Activated CD8-positive, alpha-beta memory T cell treated with anti-CD3 and anti-CD28 coated beads for 24 hours (primary cell): Measurements from ENCODE around the gene PPP2R2D.
"Not testable (repeated sequence)": the region's sequence is repeated elsewhere in the genome, so short reads cannot be mapped to it uniquely, and the experiment has no call there.

ENCODE experiments used
- DNase-seq: peaks from one replicate; pipeline ENCODE4 v3.0.0-alpha.2; 2020

Gene PPP2R2D

GRCh38 chr10:131868436-131868835, 32.4 kb upstream of the PPP2R2D start:
- no peak for DNase-seq

- DNase-seq, result no peak
Observed at GRCh38 chr10:131869344-131869743, 31.5 kb upstream of the PPP2R2D start.

- DNase-seq, result no peak
Observed at GRCh38 chr10:131870411-131870810, 30.4 kb upstream of the PPP2R2D start.

- DNase-seq, result no peak
Observed at GRCh38 chr10:131870831-131871672, 29.8 kb upstream of the PPP2R2D start.

- DNase-seq, result no peak
Observed at GRCh38 chr10:131871673-131872005, 29.2 kb upstream of the PPP2R2D start.

- DNase-seq, result no peak
Observed at GRCh38 chr10:131872011-131872826, 28.6 kb upstream of the PPP2R2D start.

GRCh38 chr10:131872827-131873375, 27.9 kb upstream of the PPP2R2D start:
- DNase-seq, result no peak

GRCh38 chr10:131874991-131875451, 25.8 kb upstream of the PPP2R2D start:
- peak; percentile 73 for DNase-seq

- no peak for DNase-seq
Observed at GRCh38 chr10:131875501-131875900, 25.3 kb upstream of the PPP2R2D start.

GRCh38 chr10:131876017-131876416, 24.8 kb upstream of the PPP2R2D start:
- DNase-seq, result no peak

GRCh38 chr10:131876508-131876907, 24.3 kb upstream of the PPP2R2D start:
- no peak for DNase-seq

- no peak for DNase-seq
Observed at GRCh38 chr10:131880016-131880590, 20.7 kb upstream of the PPP2R2D start.

GRCh38 chr10:131881104-131881880, 19.5 kb upstream of the PPP2R2D start:
- no peak for DNase-seq

- no peak for DNase-seq
Observed at GRCh38 chr10:131882151-131882550, 18.7 kb upstream of the PPP2R2D start.

GRCh38 chr10:131882590-131883451, 18.0 kb upstream of the PPP2R2D start:
- no peak for DNase-seq

GRCh38 chr10:131883621-131884393, 17.0 kb upstream of the PPP2R2D start:
- DNase-seq, result not testable (repeated sequence)

GRCh38 chr10:131885391-131886165, 15.2 kb upstream of the PPP2R2D start:
- DNase-seq, result peak; percentile 95

GRCh38 chr10:131886237-131886636, 14.6 kb upstream of the PPP2R2D start:
- no peak for DNase-seq

GRCh38 chr10:131888186-131888604, 12.6 kb upstream of the PPP2R2D start:
- DNase-seq, result no peak

- DNase-seq, result no peak
Observed at GRCh38 chr10:131889755-131890154, 11.1 kb upstream of the PPP2R2D start.
